ENCODE measurements around the gene LOXL3.
"Not testable (repeated sequence)": the region's sequence is repeated elsewhere in the genome, so short reads cannot be mapped to it uniquely, and the experiment has no call there.

The LOXL3 gene

DNA sequence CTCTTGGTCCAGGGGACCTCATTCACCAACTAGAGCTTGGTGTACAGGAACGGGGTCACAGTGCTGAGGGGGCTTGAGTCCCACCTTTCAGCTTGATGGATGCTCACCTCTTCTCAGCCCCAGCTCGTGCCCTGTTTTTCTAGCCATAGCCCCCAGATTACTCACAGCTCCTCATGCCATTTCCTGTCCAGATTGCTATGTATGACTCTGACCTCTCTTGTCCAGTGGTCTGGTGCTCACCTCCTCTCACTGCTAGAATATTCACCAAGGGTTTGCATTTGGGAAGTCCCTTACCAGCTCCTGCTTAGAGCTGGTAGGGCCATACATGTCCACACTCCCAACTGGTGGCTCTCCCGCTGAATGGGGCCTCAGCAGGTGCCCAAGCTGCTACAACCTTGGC is 60.2 kb downstream of the LOXL3 start:
- DNase-seq (ENCODE audit: low read depth in 1 of 2, low spot score in 1 of 2), result no peak

DNA sequence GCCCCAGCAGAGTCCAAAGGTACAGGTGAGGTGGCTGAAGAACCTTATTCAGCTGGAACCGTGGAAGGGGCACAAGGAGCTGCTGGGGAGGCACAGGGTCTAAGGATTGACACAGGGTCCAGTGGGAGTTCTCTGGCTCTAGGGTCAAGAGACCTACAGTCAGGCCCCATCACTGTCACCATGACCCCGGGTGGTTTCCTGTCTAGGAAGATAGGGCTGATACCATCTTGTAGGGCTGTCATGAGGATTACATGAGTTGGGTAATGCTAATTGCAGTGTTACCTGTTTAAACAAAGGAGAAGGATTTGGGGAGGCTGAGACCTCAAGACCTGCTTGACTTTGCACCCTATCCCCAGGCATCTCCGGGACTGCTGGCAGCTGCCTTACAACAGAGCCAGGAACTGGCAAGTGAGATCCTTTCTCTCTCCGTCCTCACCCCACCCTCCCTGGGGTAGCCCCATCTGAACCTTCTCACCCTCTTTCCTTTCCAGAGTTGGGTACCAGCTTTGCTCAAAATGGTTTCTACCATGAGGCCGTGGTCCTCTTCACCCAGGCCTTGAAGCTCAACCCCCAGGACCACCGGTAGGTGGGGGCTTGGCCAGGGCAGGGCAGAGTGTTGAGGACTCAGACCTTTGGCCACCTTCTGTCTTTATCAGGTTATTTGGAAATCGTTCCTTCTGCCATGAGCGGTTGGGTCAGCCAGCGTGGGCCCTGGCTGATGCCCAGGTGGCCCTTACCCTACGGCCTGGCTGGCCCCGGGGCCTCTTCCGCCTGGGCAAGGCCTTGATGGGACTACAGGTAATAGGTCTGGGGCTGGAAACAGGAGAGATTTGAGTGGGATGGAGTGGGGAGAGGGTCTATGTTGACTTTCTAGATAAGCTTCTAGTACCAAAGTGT is 61.8 kb downstream of the LOXL3 start:
- DNase-seq (ENCODE audit: low read depth in 1 of 2, low spot score in 1 of 2), result no peak

DNA sequence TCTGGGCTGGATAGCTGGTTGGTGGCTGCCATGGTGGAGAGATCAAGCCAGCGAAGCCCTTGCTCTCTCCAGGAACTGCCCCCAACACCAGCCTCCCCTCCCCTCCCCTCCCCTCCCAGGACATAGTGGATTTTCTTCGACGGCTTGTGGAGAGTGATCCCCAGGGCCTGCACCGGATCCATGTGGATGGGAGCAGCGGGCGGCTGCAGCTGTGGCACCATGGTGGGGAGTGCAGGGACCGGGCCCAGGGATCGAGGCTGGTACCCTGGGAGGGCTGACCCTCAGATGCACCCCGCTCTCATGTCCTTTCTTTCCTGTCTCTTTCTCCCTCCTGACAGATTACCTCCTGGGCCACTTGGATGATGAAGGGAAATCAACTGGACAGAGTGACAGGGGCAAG is 63.8 kb downstream of the LOXL3 start:
- DNase-seq (ENCODE audit: low read depth in 1 of 2, low spot score in 1 of 2), result no peak

DNA sequence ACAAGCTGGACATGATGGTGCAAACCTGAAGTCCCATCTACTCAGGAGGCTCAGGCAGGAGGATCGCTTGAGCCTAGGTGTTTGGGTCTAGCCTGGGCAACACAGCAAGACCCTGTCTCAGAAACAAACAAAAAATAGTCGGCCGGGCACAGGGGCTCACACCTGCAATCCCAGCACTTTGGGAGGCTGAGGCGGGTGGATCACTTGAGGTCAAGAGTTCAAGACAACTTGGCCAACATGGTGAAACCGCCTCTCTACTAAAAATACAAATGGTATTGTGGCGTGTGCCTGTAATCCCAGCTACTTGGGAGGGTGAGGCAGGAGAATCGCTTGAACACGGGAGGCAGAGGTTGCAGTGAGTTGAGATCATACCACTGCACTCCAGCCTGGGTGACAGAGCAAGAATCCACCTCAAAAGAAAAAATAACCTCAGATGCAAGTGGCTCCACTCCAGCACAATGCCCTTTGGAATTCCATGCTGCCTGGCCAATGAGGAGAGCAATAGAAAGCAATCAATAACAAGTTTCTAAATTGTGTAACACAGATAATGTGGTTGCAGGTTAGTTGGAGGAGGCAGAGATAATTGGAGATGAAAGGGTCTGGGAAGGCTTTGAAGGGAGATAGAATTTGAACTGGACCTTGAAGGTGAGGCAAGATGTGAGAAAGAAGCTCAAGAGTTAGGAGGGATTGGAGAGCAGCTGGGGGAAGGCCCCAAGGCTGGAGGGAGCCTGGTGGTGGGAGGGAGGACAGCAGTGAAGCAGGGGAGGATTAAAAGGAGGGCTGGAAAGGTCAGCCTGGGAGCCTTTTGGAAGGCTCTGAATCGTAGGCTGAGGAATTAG is 64.9 kb downstream of the LOXL3 start:
- DNase-seq (ENCODE audit: low read depth in 1 of 2, low spot score in 1 of 2), result no peak

DNA sequence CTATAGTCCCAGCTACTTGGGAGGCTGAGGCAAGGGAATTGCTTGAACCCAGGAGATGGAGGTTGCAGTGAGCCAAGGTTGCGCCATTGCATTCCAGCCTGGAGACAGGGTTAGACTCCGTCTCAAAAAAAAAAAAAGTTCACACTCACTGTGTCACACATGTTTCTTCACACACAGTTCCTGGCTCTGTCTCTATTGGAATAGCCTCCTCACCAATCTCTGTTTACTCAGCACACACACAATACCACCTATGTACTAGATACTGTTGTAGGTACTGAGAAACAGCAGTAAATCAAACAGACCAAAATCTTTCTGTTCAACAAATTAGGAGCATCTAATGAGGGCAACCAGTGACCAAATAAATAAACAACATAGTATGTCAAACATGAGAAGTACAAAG is 67.6 kb downstream of the LOXL3 start:
- no peak for DNase-seq (ENCODE audit: low read depth in 1 of 2, low spot score in 1 of 2)

DNA sequence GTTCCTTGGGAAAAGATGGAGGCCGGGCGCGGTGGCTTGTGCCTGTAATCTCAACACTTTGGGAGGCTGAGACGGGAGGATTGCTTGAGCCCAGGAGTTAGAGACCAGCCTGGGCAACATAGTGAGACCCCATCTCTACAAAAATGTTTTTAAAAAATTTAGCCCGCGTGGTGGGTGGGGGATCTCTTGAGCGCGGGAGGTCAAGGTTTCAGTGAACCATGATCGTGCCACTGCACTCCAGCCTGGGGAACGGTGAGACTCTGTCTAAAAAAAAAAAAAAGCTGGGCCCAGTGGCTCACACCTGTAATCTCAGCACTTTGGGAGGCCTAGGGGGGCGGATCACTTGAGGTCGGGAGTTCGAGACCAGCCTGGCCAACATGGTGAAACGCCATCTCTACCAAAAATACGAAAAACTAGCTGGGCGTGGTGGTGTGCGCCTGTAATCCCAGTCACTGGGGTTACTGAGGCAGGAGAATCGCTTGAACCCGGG is 70.0 kb downstream of the LOXL3 start:
- DNase-seq (ENCODE audit: low read depth in 1 of 2, low spot score in 1 of 2), result not testable (repeated sequence)

DNA sequence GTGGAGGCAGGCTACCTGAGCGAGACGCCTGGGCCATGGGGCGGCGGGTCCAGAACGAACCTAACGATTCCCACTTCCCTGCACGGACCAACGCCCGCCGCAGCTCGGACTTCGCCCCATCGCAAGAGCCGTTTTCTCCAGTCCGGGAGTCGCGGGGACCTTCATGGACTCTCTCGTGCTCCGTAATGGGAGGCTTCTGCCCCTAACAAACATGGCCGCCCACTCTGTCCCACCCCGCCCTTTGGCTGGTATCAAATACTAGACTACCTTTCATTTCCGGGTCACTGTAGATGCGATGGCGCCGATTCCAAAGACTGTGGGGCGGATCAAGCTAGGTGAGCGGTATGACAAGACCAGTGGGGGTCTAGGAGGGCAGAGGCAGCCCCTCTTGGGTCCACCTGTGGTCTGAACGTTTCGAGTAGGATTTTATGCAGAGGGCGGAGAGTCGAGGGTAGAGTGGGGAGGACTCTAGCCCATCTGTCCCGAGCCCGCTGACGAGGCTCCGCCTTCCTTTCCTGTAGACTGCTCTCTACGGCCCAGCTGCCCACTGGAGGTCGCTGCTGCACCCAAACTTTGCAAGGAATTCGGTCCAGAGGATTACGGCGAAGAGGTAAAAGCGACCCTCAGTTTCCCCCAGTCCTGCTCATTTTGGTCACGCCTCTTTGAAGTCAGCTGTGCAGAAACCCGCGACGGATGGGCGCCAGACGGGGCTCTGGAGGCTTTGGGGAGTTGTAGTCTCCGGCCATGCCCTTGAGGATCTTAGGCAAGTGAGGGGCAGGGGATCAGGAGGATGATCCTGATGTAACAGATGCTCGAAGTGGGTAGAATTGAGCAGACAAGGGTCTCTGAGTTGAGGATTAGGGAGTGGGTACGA is 70.7 kb downstream of the LOXL3 start, which contains the start of the genes CCDC142 and TTC31:
TSS of gene CCDC142 (minus strand) at position 198 of the 874 bp plus-strand sequence. CDS start at position 37, 161 bp downstream.
TSS of gene TTC31 (plus strand) at position 281 of the 874 bp plus-strand sequence. CDS start at position 296, 15 bp downstream.
- peak; percentile 80 to 81 for DNase-seq (ENCODE audit: low read depth in 1 of 2, low spot score in 1 of 2)
